HL-60 (cell line): Measurements from ENCODE around the gene MAD1L1.

Source experiments
- POLR2AphosphoS5 ChIP-seq: IDR thresholded peaks from 2 replicates; pipeline ENCODE4 v1.6.1; 2012; ENCODE audit warnings: low read depth
- SPI1 ChIP-seq: IDR thresholded peaks from 2 replicates; pipeline ENCODE4 v1.6.1; 2012; ENCODE audit warnings: low read depth, mild to moderate bottlenecking, borderline replicate concordance
- TF ChIP-seq, protein P1 (sequence below): IDR thresholded peaks from one replicate; pipeline ENCODE4 v1.5.1; 2011; ENCODE audit warnings: low read length, control low read depth, inconsistent platforms; ENCODE audit not compliant: insufficient read depth
- TF ChIP-seq, protein P2 (sequence below): IDR thresholded peaks from 2 replicates; pipeline ENCODE4 v1.6.1; 2012; ENCODE audit warnings: low read depth; ENCODE audit not compliant: insufficient replicate concordance

DNA sequence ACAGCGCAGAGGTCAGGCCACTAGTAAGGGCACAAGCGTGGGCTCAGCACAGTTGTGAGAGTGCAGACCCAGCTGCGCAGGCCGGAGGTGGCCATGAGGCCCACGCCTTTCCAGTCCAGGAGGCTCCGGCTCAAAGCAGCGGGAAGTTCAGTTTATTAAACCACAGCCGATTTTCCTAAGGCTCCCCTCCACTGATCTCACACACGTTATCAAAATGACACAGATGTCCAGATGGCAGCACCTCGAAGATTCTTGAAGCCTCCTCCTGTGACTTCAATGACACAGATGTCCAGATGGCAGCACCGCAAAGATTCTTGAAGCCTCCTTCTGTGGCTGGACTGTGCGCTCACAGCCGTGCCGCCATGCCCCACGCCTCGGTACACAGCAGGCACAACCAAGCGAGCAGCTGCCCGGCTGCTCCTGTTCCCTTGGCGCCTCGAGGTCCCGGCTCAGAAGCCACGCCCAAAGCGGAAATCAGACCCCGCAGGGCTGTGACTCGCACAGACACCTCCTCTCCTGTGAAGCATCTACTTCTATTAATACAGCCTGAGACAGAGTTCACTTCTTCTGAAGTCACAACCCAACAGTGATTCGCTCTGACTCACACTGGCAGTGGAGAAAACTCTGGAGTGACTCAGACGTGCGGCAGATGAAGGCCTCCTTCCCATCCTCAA lies 122.7 kb downstream of the MAD1L1 start:
- TF ChIP-seq POLR2AphosphoS5 (no peak), SPI1 (no peak)
- TF ChIP-seq, protein P1, sequence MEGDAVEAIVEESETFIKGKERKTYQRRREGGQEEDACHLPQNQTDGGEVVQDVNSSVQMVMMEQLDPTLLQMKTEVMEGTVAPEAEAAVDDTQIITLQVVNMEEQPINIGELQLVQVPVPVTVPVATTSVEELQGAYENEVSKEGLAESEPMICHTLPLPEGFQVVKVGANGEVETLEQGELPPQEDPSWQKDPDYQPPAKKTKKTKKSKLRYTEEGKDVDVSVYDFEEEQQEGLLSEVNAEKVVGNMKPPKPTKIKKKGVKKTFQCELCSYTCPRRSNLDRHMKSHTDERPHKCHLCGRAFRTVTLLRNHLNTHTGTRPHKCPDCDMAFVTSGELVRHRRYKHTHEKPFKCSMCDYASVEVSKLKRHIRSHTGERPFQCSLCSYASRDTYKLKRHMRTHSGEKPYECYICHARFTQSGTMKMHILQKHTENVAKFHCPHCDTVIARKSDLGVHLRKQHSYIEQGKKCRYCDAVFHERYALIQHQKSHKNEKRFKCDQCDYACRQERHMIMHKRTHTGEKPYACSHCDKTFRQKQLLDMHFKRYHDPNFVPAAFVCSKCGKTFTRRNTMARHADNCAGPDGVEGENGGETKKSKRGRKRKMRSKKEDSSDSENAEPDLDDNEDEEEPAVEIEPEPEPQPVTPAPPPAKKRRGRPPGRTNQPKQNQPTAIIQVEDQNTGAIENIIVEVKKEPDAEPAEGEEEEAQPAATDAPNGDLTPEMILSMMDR: no peak
- TF ChIP-seq, protein P2, sequence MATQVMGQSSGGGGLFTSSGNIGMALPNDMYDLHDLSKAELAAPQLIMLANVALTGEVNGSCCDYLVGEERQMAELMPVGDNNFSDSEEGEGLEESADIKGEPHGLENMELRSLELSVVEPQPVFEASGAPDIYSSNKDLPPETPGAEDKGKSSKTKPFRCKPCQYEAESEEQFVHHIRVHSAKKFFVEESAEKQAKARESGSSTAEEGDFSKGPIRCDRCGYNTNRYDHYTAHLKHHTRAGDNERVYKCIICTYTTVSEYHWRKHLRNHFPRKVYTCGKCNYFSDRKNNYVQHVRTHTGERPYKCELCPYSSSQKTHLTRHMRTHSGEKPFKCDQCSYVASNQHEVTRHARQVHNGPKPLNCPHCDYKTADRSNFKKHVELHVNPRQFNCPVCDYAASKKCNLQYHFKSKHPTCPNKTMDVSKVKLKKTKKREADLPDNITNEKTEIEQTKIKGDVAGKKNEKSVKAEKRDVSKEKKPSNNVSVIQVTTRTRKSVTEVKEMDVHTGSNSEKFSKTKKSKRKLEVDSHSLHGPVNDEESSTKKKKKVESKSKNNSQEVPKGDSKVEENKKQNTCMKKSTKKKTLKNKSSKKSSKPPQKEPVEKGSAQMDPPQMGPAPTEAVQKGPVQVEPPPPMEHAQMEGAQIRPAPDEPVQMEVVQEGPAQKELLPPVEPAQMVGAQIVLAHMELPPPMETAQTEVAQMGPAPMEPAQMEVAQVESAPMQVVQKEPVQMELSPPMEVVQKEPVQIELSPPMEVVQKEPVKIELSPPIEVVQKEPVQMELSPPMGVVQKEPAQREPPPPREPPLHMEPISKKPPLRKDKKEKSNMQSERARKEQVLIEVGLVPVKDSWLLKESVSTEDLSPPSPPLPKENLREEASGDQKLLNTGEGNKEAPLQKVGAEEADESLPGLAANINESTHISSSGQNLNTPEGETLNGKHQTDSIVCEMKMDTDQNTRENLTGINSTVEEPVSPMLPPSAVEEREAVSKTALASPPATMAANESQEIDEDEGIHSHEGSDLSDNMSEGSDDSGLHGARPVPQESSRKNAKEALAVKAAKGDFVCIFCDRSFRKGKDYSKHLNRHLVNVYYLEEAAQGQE: no peak
